Right ventricle myocardium superior (tissue), 1 donor: ENCODE data around the gene DNAJB12. TPM values are rescaled to one million over a fixed set of nuclear protein-coding genes. Genes with fewer than 3 reads are reported as not detected.

Source experiments
- ATAC-seq: fragments of 200-7000 bp; cut with Tn5 transposase; one replicate; pipeline ENCODE4 v1.9.1; 2020; ENCODE audit warnings: mild to moderate bottlenecking; ENCODE audit not compliant: poor library complexity
- DNase-seq: peaks from one replicate; pipeline ENCODE4 v3.0.0-alpha.2; 2020
- intact Hi-C: fragments of 100-400 bp; cut with DNase I; formaldehyde crosslinking; loops from one replicate; pipeline ENCODE4 v1.11.2; 2022
- total RNA-seq: library from RNA; stranded (reverse); fragmentation: NEBNext Ultra II Directional; extraction: Animal tissue kit (Norgen Biotek cat#: 25700); gene quantifications from one replicate; pipeline ENCODE4 v1.2.1, GENCODE V29; 2021
- donor health status: DM: no; HTN: yes; CAD: no; lungs with severe emphysema.

The DNAJB12 gene
- total RNA-seq, 1 donor from 2014 or later: 26.1 TPM

DNA sequence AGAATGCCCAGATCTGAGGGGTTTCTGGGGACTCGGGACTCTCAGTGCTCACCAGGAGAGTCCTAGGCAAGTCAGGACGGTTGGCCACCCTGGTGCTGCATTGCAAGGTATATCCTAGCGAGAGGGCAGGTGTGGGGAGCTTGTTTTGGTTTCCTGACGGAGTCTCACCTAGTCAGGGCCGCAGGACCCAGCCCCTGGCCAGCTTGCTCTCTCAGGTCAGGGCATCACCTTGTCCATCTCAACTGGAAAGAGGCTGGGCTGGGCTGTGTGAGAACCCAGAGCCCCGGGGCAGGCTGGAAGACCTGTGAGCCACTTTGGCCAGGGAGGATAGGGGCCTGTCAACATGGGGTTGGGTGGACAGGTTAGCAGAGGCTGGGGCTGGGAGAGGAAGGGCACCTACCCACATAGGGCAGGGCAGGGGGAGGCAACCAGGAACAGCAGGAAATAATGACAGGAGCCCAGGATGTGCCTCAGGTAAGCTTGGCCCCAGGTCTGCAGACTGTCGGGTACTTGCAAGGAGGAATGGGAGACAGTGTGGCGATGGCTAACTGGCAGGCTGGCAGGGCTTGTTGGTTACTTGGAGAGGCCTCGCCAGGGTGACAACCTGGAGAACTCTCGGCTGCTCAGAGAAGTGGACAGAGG is 31.5 kb downstream of the DNAJB12 start:
- ATAC-seq: no peak
- DNase-seq: no peak
- intact Hi-C loops: loop anchor here (10.0 kb wide), 1 partner anchor 48 kb away; the partner anchor contains the start of gene DDIT4

DNA sequence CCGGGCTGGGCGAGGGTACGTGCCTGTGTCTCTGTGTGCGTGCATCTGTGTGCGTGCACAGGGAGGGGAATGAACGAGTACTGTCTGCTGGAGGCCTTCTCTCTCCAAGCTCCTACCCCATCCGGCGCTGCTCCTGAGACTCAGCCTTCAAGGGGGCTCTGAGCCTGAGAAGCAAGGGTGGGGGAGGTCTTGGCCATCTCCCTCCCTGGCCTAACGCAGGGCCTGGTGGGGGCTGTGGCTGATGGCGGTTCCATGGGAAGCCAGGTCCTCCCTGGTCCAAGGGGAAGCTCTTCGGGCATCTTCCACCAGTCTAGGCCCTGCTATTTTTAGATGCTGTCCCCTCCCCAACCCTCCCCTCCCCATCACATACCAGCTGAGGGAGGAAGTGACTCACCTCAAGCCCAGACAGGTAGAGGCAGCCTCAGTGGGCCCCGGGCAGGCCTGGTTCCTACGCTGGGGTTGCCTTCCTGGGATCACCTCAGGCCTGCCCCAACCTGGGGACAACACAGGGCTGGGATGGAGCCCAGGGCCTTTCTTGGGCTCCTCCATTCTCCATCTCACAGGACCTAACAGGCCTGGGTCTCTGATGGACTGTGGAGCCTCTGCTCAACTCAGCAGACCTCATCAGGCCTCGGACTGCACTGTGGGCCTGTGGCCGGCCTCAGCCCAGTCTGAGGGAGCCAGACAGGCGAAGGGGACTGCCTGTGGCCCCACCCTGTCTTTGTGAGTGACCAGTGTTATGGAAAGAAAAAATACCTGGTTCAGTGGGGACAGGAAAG is 32.2 kb downstream of the DNAJB12 start:
- intact Hi-C loops: loop anchor here (10.0 kb wide), 1 partner anchor 48 kb away; the partner anchor contains the start of gene DDIT4
- DNase-seq: no peak
- ATAC-seq: no peak

DNA sequence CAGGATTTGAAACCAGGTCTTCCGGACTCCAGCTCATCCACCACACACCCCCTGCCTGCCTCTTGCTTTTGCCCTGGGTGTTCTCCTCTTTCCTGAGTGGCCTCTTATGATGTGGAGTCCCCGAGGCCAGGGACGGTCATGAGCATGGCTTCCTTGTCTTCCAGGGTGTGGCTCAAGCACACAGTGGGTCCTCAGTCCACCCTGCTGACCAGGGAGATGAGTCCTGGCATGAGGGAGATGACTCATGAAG is 32.8 kb downstream of the DNAJB12 start:
- DNase-seq (no peak), ATAC-seq (no peak)
- intact Hi-C loops: loop anchor here (10.0 kb wide), 1 partner anchor 47 kb away; the partner anchor contains the start of gene DDIT4

- DNase-seq: no peak
- ATAC-seq: no peak
- intact Hi-C loops: loop anchor here (10.0 kb wide), 1 partner anchor 47 kb away; the partner anchor contains the start of gene DDIT4
Observed at GRCh38 chr10:72321248-72322029, 33.3 kb downstream of the DNAJB12 start.

DNA sequence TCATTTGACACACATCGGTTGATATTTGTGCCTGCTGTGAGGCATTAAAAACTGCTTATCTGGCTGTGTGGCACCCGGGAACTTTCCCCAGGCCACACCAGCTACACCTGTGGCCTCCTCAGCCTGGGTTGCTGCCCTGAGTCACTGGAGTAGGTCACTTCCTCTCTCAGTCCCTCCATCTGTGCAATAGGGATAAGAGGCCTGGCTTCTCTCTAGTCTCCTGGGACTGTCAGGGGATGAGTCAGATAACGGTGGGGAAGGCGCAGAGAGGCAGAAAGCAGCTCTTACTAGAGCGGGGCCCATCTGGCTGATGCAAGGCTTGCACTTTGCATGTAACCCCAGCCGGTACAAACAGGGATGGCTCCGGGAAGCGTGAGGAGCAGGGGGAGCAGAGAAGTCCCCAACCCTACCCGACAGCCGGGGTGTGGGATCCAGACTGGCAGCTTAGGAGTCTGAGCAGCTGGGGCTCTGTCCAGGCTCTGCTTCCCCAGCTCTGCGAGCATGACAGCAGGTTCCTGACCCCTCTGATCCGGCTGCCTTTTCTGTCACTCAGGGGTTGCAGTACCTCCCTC is 34.0 kb downstream of the DNAJB12 start:
- intact Hi-C loops: loop anchor here (10.0 kb wide), 1 partner anchor 46 kb away; the partner anchor contains the start of gene DDIT4
- peak; percentile 45 for ATAC-seq
- DNase-seq: peak; percentile 75

DNA sequence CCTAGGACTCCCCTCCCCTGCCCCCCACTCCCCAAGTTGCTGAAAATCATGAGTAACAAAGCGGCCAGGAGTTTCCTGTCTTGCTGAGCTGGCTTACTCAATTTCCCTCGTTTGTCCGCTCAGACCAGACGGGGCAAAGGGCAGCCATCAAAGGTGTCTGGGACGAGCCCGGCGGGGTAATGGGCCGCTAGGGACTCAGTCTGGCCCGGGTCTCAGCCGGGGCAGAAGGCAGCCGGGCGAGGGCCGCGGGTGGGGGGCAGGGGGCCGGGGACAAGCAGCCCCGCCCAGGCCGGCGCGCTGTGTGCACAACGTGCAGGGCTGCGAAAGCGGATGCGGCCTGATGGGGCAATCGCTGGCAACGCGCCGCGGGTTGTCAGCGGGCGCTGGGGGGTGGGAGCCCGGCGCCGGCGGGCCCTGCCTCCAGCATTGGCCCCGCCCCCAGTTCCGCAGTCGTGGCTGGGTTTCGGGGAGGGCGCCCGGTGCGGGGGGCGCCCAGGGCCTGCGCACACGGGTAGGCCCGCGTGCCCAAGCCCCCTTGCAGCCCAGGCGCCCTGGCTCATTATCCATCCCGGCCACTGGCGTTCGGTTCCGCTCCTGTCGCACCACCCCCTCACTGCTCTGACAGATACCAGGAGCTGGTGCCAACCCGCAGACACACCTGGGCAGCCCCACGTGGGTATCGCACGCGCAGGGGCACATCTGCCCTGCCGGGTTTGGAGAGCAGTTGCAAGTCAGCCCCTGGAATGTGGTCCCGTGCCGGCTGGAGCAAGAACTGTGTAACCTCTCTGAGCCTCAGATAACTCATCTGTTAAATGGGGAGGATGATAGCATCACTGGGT is 35.1 kb downstream of the DNAJB12 start:
- ATAC-seq (peak; percentile 89), DNase-seq (peak; percentile 97)
- intact Hi-C loops: loop anchor here (10.0 kb wide), 1 partner anchor 45 kb away; the partner anchor contains the start of gene DDIT4

DNA sequence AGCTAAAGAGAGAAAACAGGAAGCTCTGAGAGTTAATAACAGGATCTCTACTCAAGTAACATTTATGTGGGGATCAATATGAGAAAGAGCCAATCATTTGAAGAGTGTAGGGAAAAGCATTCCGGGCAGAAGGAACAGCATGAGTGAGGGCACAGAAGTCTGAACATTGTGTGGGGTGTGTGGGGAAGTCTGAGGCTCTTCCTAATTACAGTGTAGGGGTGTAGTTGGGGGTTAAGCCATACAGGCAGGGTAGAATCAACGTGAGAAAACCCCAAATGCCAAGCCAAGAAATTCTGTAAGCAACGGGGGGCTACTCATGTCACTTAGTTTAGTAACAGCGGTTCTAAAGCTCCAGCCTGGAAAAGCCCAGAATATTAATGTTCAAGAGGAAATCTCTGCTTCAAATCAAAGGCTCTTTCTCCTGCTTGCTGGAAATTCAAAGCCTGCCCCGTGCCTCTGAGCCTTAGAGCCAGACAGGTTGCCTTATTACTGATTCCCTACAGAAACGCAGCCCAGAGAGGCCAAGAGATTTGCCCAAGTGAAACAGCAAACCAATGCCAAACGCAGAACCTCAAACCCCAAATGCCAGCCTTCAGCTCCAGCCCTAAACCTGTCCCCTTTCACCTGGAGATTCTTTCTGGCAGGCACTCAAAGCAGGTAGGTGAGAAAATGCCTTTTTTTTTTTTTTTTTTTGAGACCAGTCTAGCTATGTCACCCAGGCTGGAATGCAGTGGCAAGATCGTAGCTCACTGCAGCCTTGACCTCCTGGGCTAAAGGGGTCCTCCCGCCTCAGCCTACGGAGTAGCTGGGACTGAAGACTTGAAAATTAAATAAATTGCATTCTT is 36.1 kb downstream of the DNAJB12 start:
- DNase-seq: no peak
- no peak for ATAC-seq
- intact Hi-C loops: no loop called here

GRCh38 chr10:72316748-72317435 is 37.8 kb downstream of the DNAJB12 start:
- DNase-seq (peak; percentile 82), ATAC-seq (peak; percentile 18)
- intact Hi-C loops: no loop called here

- DNase-seq (no peak), ATAC-seq (no peak)
- intact Hi-C loops: no loop called here
Observed at GRCh38 chr10:72316386-72316700, 38.4 kb downstream of the DNAJB12 start.

GRCh38 chr10:72315611-72316385 is 38.9 kb downstream of the DNAJB12 start:
- ATAC-seq: peak; percentile 72
- DNase-seq: peak; percentile 75
- intact Hi-C loops: no loop called here

DNA sequence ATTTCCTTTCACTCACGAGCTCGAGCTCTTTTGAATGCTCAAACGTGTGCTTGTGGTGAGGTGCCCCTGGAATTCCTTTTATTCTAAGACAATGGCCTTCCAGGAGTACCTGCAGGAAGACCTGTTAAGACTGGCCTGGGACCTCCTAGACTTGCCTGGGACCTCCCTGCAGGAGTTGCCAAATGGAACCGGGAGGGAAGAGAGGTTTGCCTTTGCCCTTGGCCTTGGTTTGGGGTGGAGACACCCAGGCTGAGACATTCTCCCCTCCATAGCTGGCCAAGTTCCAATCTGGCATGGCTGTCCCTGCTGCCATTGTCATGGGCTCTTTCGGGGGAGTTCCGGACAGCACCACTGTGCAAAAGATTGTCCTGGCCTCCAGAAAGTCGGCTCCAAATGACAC is 39.7 kb downstream of the DNAJB12 start:
- intact Hi-C loops: no loop called here
- ATAC-seq (no peak), DNase-seq (no peak)

- ATAC-seq (no peak), DNase-seq (no peak)
- intact Hi-C loops: no loop called here
Observed at GRCh38 chr10:72314263-72314662, 40.5 kb downstream of the DNAJB12 start.

DNA sequence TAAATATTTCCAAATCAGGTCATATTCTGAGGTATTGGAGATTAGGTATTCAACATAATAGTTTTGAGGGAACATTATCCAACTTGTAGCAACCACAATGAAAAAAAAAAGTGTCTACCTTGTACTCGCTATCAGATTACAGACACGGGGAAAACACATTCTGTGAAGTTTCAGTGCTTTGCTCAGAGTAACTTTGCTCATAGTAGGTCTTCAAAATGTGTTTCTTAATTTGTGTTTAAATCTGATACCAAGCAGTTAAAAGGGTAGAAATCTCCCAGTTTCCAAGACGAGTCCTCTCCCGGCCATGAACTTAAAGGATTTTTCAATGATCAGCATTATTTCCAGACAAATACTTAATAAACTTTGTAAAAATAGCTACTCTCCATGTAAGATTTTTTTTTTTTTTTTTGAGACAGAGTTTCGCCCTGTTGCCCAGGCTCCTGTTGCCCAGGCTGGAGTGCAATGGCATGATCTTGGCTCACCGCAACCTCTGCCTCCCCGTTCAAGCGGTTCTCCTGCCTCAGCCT is 41.8 kb downstream of the DNAJB12 start:
- DNase-seq: no peak
- ATAC-seq: no peak
- intact Hi-C loops: no loop called here

DNA sequence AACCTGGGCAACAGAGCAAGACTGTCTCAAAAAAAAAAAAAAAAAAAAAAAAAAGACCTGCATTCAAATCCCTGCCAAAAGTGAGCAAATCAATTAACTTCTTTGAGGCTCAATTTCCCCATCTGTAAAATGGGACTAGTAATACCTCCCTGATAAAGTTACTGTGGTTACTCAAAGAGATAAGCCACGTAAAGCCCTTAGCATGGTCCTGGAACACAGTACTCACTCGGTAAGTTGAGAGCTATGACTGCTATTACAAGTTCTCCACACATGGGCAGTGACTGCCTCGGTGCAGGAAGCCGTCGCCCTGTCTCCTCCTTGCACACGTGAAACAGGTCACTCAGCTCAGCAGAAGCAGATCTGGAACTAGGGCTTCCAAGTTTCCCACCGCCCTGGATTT is 43.1 kb downstream of the DNAJB12 start:
- intact Hi-C loops: no loop called here
- no peak for DNase-seq
- ATAC-seq: no peak

GRCh38 chr10:72310636-72311035 is 44.1 kb downstream of the DNAJB12 start:
- intact Hi-C loops: no loop called here
- DNase-seq (no peak), ATAC-seq (peak; percentile 64)

DNA sequence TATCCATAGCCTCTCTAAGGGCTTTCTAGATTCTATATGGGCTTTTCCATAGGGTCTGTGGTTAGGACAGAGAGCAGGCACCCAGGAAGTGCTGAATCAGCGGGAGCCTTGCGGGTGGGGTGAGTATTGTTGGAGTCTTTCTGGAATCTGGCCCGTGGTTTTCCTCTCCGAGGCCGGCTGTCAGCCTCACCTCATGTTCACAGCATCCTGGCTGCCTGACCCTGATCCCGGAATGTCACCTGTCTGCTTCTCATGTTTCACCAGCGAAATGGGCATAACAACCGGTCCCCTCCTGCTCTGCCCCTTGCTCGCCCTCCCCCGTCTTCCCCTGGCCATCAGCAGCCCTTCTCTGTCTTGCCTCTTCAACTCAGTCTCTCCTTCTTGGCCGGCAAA is 44.5 kb downstream of the DNAJB12 start:
- DNase-seq (no peak), ATAC-seq (peak; percentile 3)
- intact Hi-C loops: no loop called here
